Uterus (tissue), 2 donors: Measurements from ENCODE around the gene UQCRQ.

Experiments used
- POLR2A ChIP-seq, 2 donors: fragments of 450-650 bp; IDR thresholded peaks; one replicate each; pipeline ENCODE4 v1.6.1; 2016; ENCODE audit warnings: antibody characterized with exemption in 2 of 2, mild to moderate bottlenecking in 1 of 2, moderate library complexity in 1 of 2
- TF ChIP-seq, protein P1 (sequence below), 4 experiments: fragments of 200-600 bp in 2 of 4; fragments of 450-650 bp in 2 of 4; sonication (generic) in 2 of 4; IDR thresholded peaks; one replicate each; pipeline ENCODE4 v1.5.1; 2016 to 2019; ENCODE audit warnings: antibody characterized with exemption in 4 of 4, mild to moderate bottlenecking in 2 of 4, moderate library complexity in 1 of 4

DNA sequence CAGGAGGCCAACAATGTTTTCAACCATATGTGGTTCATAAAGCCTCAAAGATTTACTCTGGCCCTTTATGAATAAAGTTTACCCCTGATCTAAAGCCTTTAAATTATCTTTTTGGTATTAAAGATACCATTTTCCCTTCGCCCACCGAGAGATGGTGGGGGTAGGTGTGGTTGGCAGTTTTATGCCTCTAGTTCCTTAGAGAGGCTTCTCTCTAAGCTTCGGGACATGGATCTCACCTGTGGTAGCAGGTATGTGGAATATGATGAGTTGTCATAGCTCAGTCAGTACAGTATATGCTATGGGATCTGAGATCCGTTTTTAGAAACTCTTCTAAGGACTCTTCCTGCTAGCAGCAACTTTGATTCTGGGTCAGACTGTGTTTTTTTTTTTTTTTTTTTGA lies 2.3 kb downstream of the UQCRQ start:
- TF ChIP-seq, protein P1, sequence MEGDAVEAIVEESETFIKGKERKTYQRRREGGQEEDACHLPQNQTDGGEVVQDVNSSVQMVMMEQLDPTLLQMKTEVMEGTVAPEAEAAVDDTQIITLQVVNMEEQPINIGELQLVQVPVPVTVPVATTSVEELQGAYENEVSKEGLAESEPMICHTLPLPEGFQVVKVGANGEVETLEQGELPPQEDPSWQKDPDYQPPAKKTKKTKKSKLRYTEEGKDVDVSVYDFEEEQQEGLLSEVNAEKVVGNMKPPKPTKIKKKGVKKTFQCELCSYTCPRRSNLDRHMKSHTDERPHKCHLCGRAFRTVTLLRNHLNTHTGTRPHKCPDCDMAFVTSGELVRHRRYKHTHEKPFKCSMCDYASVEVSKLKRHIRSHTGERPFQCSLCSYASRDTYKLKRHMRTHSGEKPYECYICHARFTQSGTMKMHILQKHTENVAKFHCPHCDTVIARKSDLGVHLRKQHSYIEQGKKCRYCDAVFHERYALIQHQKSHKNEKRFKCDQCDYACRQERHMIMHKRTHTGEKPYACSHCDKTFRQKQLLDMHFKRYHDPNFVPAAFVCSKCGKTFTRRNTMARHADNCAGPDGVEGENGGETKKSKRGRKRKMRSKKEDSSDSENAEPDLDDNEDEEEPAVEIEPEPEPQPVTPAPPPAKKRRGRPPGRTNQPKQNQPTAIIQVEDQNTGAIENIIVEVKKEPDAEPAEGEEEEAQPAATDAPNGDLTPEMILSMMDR (IDR thresholded peaks at IDR 0.05): no peak
- no peak for TF ChIP-seq POLR2A (IDR thresholded peaks at IDR 0.05)
